Measurements from ENCODE around the gene SPG11. TPM values are rescaled to one million over a fixed set of nuclear protein-coding genes. Genes with fewer than 3 reads are reported as not detected.
A peak's percentile ranks its signal among the peaks of the same experiment; 100 is the strongest.

Gene SPG11
- total RNA-seq, 1 donor from 2014 or later, result 161 TPM

- Mint-ChIP-seq H3K4me3 (no peak overlapping the region), H3K27me3 (no peaks in the 10 kb centered on the region), H3K4me1 (peaks cover 20% of the 10 kb centered on the region), H3K9me3 (no peaks in the 10 kb centered on the region), H3K27ac (peak overlapping the region; percentile 1), H3K36me3 (ENCODE audit: low read depth) (peaks cover 68% of the 10 kb centered on the region)
- POLR2A ChIA-PET, result interaction anchor here (1.2 kb wide), 3 partner anchors 55 to 82 kb away, joined by 3 to 7 read pairs (median 3); partner anchors contain the start of genes B2M and PATL2
- DNase-seq (no peak), ATAC-seq (ENCODE audit: low read depth) (no peak)
- CTCF ChIA-PET, result interaction anchor here (1.2 kb wide), 1 partner anchor 81 kb away, joined by 3 read pairs; no protein-coding TSS in a partner anchor
- intact Hi-C loops (cut with micrococcal nuclease), result no loop called here
- no peak for TF ChIP-seq CTCF (IDR thresholded peaks at IDR 0.05)
Measured at GRCh38 chr15:44656298-44656697, 7.2 kb downstream of the SPG11 start.

GRCh38 chr15:44654858-44655257 lies 8.6 kb downstream of the SPG11 start:
- Mint-ChIP-seq H3K27me3 (no peaks in the 10 kb centered on the region), H3K9me3 (no peaks in the 10 kb centered on the region), H3K36me3 (ENCODE audit: low read depth) (peaks cover 72% of the 10 kb centered on the region), H3K4me1 (peaks cover 17% of the 10 kb centered on the region), H3K27ac (no peak overlapping the region), H3K4me3 (no peak overlapping the region)
- ATAC-seq (ENCODE audit: low read depth), result no peak
- POLR2A ChIA-PET, result interaction anchor here (0.8 kb wide), 1 partner anchor 57 kb away, joined by 3 read pairs; the partner anchor contains the start of genes B2M and PATL2
- intact Hi-C loops (cut with micrococcal nuclease), result no loop called here
- no peak for DNase-seq
- no peak for TF ChIP-seq CTCF (IDR thresholded peaks at IDR 0.05)
- CTCF ChIA-PET, result no interaction called here

- DNase-seq, result no peak
- peaks cover 78% of the 10 kb centered on the region for H3K36me3 Mint-ChIP-seq (ENCODE audit: low read depth)
- H3K27ac Mint-ChIP-seq, result no peak overlapping the region
- no peak overlapping the region for H3K4me3 Mint-ChIP-seq
- H3K9me3 Mint-ChIP-seq, result peaks cover 4% of the 10 kb centered on the region
- H3K27me3 Mint-ChIP-seq, result no peaks in the 10 kb centered on the region
- POLR2A ChIA-PET, result interaction anchor here (1.0 to 1.1 kb wide), 2 partner anchors 64 to 67 kb away, joined by 3 to 13 read pairs; partner anchors contain the start of genes B2M and PATL2
- TF ChIP-seq CTCF (IDR thresholded peaks at IDR 0.05), result no peak
- intact Hi-C loops (cut with micrococcal nuclease), result no loop called here
- CTCF ChIA-PET, result interaction anchor here (1.3 to 1.5 kb wide), 2 partner anchors 55 to 91 kb away, joined by 4 to 5 read pairs; no protein-coding TSS in a partner anchor
- peaks cover 41% of the 10 kb centered on the region for H3K4me1 Mint-ChIP-seq
- ATAC-seq (ENCODE audit: low read depth), result no peak
Measured at GRCh38 chr15:44647637-44648036, 15.8 kb downstream of the SPG11 start.

- TF ChIP-seq CTCF (IDR thresholded peaks at IDR 0.05), result no peak
- CTCF ChIA-PET, result interaction anchor here (1.5 kb wide), 1 partner anchor 54 kb away, joined by 5 read pairs; no protein-coding TSS in a partner anchor
- ATAC-seq (ENCODE audit: low read depth) (no peak), DNase-seq (no peak)
- peaks cover 74% of the 10 kb centered on the region for H3K36me3 Mint-ChIP-seq (ENCODE audit: low read depth)
- peaks cover 41% of the 10 kb centered on the region for H3K4me1 Mint-ChIP-seq
- no peak overlapping the region for H3K27ac Mint-ChIP-seq
- no peak overlapping the region for H3K4me3 Mint-ChIP-seq
- H3K9me3 Mint-ChIP-seq, result peaks cover 4% of the 10 kb centered on the region
- no peaks in the 10 kb centered on the region for H3K27me3 Mint-ChIP-seq
- intact Hi-C loops (cut with micrococcal nuclease), result no loop called here
- POLR2A ChIA-PET, result interaction anchor here (1.0 kb wide), 1 partner anchor 65 kb away, joined by 3 read pairs; the partner anchor contains the start of genes B2M and PATL2
Measured at GRCh38 chr15:44647036-44647435, 16.4 kb downstream of the SPG11 start.

GRCh38 chr15:44646460-44646859 lies 17.0 kb downstream of the SPG11 start:
- intact Hi-C loops (cut with micrococcal nuclease), result no loop called here
- H3K36me3 Mint-ChIP-seq (ENCODE audit: low read depth), result peaks cover 71% of the 10 kb centered on the region

More at GRCh38 chr15:44646460-44646859, 17.0 kb downstream of the SPG11 start:
- H3K4me1 Mint-ChIP-seq, result peaks cover 43% of the 10 kb centered on the region
- H3K27ac Mint-ChIP-seq, result peak overlapping the region; percentile 27
- ATAC-seq (ENCODE audit: low read depth) (no peak), DNase-seq (no peak)
- peaks cover 4% of the 10 kb centered on the region for H3K9me3 Mint-ChIP-seq
- no peaks in the 10 kb centered on the region for H3K27me3 Mint-ChIP-seq
- POLR2A ChIA-PET, result no interaction called here
- no peak for TF ChIP-seq CTCF (IDR thresholded peaks at IDR 0.05)
- H3K4me3 Mint-ChIP-seq, result no peak overlapping the region
- CTCF ChIA-PET, result no interaction called here
